22Rv1 (cell line): Measurements from ENCODE around the gene MRPL38.

Source experiments
- ZFX ChIP-seq: fragments of 450-650 bp; IDR thresholded peaks from 2 replicates; pipeline ENCODE4 v1.6.1; 2017; ENCODE audit warnings: antibody characterized with exemption, borderline replicate concordance
- TF ChIP-seq, protein P1 (sequence below): fragments of 450-650 bp; IDR thresholded peaks from 2 replicates; pipeline ENCODE4 v1.5.1; 2017; ENCODE audit warnings: mild to moderate bottlenecking

DNA sequence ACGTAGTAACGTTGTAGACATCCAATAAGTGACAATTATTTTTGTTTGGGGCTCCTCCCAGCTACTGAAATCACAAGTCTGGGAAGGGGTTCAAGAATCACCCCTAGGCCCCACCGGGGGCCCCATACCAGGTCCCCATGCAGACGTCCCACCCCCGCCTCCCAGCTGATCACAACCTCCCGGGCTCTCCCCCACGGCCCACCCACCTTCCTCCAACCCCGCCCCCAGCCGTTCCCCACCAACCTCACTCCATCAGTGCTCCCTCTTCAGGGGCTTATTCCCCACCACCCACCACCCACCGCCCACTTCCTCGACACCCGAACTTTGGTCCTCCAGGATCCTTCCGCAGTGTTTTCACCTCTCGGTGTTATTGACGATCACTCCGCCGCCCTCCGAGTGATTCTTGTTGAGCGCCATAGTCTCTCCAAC lies 49.8 kb downstream of the MRPL38 start:
- TF ChIP-seq, protein P1, sequence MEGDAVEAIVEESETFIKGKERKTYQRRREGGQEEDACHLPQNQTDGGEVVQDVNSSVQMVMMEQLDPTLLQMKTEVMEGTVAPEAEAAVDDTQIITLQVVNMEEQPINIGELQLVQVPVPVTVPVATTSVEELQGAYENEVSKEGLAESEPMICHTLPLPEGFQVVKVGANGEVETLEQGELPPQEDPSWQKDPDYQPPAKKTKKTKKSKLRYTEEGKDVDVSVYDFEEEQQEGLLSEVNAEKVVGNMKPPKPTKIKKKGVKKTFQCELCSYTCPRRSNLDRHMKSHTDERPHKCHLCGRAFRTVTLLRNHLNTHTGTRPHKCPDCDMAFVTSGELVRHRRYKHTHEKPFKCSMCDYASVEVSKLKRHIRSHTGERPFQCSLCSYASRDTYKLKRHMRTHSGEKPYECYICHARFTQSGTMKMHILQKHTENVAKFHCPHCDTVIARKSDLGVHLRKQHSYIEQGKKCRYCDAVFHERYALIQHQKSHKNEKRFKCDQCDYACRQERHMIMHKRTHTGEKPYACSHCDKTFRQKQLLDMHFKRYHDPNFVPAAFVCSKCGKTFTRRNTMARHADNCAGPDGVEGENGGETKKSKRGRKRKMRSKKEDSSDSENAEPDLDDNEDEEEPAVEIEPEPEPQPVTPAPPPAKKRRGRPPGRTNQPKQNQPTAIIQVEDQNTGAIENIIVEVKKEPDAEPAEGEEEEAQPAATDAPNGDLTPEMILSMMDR = no peak
- TF ChIP-seq ZFX = no peak
